DMS114 treated with DMSO at 0.1 percent for 48 hours (cell line): ENCODE results near the gene TMEM127.
"Not testable (repeated sequence)": the region's sequence is repeated elsewhere in the genome, so short reads cannot be mapped to it uniquely, and the experiment has no call there.

ENCODE experiments used
- DNase-seq: peaks from one replicate; lab custom pipeline; 2025; ENCODE audit not compliant: unreplicated experiment; lab: John Stamatoyannopoulos, UW

Gene TMEM127, protein sequence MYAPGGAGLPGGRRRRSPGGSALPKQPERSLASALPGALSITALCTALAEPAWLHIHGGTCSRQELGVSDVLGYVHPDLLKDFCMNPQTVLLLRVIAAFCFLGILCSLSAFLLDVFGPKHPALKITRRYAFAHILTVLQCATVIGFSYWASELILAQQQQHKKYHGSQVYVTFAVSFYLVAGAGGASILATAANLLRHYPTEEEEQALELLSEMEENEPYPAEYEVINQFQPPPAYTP

DNA sequence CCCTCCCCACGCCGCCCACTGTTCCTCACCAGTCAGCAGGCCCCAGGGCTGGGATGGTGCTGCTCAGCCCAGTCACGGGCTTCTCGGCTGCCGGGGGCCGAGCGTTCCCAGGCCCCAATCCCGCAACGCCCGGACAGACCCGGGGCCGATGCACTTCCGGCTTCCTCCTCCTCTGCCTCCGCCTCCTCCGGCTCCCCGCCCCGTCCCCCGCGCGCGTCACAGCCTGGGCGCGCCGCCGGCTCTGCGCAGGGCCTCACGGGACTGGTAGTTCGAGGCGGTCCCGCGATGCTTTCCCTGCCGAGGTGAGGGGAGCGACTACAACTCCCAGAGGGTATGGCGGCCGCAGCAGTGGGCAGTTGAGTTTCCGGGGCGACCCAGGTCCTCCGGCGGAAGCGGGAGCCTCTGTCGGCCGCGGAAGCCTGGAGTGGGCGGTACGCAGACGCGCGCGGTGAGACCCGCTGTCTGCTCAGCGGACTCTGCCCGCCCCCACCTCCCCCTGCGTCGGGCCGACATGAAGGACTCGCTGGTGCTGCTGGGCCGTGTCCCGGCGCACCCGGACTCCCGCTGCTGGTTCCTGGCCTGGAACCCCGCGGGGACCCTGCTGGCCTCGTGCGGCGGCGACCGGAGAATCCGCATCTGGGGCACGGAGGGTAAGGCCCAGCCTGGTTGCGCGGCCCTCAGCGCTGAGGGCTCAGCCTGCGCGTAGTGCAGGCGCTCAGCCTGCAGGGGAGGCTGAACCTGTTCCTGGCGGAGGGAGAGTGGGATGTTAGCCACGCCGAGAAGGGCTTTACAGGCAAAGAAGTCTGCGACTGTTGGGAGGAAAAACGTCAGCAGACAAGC is at the start of gene TMEM127, which contains the start of gene CIAO1:
Gene TMEM127, minus strand, starts transcription at position 158 of the 840 bp plus-strand sequence. CDS start 616 bp downstream, outside the sequence.
Gene CIAO1, plus strand, starts transcription at position 386 of the 840 bp plus-strand sequence. Its CDS starts 126 bp downstream, at position 512.
- DNase-seq, result peak; percentile 96

DNA sequence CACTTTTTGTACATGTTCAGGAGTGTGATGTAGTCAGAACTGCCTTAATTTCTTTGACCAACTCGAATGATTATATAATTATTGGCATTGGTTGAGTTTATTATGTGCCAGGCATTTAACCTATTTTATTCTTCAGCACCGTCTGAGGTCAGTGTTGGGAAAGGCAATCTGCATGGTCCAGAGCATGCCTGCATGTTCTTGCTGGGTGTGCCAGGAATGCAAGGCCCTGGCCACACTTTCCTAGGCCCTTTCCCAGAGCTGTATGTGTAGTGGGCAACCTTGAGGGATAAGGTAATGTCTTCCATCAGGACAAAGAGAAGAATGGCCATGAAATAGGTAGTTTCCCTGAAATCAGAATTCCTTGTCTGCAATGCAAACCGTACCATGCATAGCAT is 49.2 kb upstream of the TMEM127 start:
- DNase-seq, result no peak

DNA sequence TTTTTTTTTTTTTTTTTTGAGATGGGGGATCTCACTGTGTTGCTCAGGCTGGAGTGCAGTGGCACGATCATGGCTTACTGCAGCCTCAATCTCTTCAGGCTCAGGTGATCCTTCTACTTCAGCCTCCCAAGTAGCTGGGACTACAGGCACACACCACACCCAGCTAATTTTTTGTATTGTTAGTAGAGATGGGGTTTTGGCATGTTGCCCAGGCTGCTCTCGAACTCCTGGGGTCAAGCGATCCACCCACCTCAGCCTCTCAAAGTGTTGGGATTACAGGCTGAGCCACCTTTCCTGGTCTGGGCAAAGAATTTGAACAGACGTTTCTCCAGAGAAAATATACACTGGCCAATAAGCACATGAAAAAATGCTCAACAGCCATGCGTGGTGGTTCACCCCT is 42.5 kb upstream of the TMEM127 start:
- DNase-seq, result no peak

DNA sequence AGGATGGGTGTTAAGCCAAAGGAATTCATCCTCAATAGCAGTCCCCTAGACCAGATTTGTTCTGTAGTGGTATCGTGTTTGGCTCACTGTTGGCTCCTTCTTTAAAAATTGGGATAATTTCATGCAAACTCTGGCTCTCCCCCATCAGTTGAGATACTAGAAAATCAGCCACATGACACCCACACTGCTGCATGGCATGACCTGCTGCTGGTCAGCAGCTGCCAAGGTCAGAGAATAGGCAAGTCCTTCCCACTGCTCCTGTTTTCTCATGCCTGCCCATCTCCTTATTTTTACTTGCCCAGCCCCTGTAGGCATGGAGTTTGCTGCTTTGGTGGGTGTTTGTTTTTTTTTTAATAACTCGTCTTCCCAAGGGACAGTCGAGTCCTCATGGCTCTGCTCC is 40.6 kb upstream of the TMEM127 start:
- no peak for DNase-seq

DNA sequence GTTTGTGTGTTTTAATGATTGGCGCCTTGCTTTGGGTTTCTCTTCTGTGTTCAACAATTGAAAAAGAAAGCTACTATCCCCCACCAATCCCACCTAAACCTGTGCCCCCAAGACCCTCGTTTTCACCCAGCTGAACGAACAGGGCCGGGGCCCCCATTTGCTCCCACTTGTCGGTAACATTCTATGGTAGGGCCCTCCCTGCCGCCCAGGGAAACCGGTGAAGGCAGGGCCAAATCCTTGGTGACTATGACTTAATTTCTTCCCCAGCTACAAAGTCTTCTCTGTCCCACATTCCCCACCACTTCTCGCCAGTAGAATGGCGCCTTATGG is 40.1 kb upstream of the TMEM127 start:
- no peak for DNase-seq

DNA sequence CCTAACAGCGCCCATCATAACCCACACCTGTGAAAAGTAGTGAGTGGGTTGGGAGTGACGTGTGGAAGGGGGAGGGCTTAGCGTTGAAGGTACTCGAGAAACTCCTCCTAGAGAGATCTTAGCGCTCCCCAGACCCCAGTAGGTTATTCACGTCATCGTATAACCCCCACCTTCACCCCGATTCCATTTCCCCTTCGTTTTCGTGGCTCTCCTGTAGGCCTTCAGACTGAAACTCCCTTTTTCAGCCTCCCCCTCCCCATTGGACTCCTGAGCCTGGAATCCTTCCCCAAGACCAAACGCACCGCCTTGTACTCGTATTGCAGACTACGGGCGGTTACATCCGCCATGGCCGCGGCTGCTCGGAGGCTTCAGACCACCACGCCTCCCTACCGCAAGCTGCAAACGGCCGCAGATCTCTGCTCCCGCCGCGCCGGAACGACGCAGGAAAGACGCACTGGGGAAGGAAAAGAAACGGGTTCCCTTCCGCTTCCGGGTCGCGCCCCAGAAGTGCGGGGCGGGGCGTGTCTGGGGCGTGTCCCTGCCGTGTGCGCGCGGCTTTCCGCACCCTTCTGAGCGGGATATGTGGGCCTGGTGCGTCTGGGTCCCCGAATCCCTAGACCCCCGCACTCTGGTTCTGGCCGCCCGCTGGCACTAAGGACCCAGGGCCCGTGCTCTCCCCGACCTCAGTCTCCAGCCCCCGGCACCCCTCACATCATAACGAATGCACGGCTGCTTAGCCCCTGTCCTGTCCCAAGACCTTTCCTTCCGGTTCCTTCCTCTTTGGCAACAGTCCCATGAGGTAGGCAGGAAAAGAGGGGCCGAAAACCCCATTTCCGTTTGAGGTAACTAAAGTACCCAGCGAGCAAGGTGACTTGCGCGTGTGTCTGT is 39.5 kb upstream of the TMEM127 start, which contains the start of gene SNRNP200:
Gene SNRNP200, minus strand, starts transcription at position 456 of the 888 bp plus-strand sequence. Its CDS starts 109 bp downstream, at position 347.
- DNase-seq, result peak; percentile 87

DNA sequence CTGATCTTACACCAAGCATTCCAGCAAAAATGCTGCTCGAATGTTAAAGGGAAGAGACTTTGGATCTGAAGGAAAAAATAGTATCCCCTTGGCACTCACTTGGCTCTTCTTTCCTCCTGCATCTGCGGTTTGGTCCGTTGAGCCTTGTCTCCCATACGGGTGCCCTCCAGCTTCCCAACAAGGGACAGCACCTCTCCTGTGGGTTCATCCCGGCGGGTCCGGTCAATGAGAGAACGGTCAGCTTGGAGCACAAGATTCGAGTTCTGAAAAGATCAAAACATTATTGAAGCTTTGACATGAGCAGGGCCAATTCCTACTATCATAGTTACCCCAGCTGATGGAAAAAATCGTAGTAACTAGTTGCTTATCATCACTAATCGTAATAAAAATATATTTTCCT is 38.8 kb upstream of the TMEM127 start:
- DNase-seq, result no peak

DNA sequence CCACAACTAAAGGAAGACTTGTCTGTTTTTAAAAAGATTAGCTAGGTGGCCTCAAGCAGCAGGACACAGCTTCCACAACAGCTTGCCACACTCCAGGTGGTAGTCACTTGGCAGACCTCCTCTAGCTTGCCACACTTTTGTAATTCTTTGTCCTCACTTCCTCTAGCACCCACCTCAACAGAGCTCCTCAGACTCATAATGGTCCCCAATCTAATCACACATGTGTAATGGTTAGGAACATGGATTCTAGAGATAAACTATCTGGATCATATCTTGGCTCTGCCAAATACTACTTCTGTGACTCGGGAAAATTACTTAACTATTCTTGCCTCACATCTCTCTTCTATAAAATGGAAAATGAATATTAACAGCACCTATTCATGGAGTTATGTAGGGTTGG is 36.1 kb upstream of the TMEM127 start:
- no peak for DNase-seq

DNA sequence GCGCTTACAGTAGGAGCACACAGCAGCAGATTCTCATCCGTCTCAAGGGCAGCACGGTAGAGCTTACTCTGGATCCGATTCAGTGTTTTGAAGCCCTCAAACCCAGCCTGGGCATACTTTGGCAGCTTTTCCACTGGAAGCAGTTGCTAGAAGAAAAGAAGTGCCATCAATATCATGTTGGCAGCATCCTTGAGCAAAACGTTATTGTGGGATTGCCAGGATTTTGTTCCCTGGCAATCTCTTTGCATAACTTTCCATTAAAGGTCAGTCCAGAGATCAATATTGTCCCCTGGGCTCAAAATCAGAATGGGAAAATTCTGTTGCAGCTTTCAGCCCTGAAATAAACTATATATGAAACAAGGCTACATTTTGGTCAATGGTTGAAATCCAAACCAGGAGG is 31.1 kb upstream of the TMEM127 start:
- no peak for DNase-seq

DNA sequence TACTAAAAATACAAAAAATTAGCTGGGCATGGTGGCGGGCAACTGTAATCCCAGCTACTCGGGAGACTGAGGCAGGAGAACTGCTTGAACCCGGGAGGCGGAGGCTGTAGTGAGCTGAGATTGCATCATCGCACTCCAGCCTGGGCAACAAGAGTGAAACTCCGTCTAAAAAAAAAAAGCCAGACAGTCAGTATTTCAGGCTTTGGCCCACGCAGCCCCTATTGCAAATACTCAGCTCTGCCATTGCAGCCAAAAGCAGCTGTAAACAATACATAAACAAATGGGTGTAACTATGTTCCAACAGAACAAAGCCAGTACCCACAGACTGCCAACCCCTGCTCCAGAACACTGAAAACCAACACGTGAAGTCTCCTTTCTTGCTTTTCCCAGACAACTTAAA is 28.5 kb upstream of the TMEM127 start:
- DNase-seq, result not testable (repeated sequence)

DNA sequence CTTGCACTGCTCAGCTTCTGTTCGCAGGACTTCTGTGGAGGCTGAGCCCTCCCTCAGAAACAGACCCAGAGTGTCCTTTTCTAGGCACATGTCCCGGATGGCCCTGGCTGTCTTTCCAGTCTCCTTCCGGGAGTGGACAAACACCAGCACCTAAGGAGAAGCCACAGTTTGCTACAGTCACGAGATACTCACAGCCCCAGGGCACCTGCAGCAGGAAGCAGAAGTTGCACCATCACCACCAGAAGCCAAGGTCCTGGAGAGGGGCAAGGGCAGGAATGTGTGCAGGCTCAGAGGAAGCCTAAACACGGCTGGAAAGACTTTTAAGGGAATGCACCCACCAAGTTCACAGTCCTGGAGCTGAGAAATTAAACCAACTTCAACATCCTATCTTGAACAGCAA is 26.0 kb upstream of the TMEM127 start:
- DNase-seq, result no peak

DNA sequence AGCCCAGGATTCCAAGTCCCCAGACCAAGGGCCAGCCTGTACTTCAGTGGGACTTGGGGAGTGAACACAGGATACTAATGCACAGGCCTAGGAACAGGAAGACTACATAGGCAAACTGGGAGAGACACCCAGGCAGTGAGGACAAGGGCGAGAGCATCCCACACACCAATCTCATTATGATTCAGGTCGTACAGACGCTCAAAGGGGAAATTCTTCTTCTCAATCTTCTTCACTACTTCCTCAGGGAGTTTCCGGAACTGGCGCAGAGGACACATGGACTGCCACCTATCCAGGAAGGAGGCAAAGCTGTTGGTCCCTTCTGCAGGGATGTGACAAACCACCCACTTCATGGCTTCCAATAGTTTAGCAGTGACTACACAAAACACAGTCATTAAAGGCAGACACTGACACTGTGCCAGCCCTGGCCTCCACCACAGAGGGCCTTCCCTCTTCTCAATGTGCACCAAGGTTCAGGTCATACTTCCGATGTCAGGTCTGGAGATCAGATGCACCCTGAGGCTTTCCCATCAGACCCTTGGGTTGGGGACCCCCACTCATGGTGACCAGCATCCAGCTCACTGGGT is 21.6 kb upstream of the TMEM127 start:
- DNase-seq, result no peak

DNA sequence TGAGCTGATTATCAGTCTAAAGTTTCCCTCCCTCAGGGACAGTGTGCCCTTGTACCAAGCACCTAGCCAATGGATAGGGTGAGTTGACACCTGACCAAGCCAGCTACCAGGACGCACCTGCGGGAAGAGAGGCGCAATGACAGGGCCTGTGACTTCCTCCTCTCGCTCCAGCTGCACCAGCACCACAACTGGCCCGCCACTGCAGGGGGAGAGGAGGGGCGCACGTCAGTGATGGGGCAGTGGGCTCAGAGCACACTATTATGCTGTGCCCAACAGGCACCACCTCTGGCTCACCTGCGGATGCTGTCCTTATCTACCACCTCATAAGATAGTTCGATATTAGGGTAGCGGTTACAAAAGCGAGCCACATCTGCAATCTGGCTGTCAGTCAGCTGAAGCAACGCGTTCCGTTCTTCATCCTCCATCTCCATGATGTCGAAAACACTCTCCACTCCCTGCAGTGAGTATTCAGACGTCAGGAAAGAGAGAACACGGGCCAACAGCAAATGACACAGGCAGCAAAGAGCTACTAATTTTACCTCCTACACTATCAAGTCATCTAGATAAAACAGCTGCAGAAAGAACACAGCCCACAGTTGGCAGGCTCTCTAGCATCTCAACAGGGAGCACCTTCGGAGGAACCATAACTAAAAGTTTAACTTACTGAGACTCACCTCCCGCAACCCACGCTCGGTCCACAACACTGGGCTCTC is 11.1 kb upstream of the TMEM127 start:
- DNase-seq, result no peak

DNA sequence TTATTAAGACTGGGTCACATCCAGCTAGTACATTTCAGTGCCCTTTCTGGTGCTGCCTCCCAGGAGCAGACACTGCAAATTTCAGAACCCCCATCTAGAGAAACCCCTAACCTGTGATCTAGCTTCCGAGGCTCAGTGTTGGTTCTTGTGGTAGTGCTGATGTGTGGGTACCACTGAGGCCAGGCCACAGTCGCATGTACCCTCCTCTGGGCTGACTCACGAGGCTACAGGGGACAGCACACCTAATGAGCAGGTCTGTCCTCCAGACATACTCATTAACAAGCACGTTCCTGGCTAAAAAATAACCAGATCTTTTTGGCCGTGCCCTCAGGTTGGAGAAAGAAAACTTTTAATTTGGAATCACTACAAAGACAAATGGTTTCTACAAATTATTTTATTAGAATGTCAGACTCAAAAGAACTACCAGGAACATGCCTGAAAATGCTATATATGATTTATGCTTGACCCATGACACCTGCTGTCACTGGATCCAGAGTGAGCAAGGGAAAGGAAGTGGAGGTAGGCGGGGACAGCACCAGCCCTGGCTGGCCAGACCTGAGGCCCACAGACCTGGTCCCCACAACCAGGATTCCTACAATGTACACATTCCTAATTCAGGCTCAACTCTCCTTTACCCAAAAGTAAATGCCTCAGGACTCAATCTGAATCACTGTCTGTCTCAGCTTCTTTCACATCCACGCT is 8.7 kb upstream of the TMEM127 start:
- DNase-seq, result no peak

DNA sequence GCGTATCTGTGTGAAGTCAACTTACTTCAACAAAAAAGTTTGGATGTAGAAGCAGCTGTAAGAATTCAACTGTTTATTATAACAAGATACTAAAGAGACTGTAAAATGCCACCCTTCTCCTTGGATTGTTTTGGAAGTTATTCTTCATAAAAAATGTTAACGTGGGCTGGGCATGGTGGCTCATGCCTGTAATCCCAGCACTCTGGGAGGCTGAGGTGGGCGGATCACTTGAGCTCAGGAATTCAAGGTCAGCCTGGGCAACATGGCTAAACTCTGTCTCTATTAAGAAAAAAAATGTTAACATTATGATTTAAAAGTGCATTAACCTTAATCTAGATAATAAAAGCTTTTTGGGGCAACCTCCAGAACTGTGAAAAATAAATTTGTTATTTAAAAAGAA is 8.0 kb upstream of the TMEM127 start:
- DNase-seq, result no peak

DNA sequence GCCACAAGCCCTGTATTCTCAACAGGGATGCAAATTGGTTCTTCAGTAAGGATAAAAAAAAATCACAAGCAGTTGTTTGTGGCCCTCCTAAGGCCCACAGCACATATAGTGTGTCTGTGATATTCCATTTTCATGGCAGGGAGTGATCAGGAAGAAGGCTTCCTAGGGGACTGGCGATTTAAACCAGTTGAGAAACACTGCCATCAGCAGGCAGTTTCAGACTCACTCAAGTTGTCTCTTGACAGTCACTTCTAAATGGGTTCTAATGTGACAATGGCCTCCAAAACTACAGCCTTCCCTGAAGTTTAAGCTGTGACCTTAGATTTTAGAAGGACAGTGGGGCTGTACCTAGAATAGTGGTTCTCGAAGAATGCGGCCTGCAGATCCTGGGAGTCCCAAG is 6.2 kb upstream of the TMEM127 start:
- no peak for DNase-seq

DNA sequence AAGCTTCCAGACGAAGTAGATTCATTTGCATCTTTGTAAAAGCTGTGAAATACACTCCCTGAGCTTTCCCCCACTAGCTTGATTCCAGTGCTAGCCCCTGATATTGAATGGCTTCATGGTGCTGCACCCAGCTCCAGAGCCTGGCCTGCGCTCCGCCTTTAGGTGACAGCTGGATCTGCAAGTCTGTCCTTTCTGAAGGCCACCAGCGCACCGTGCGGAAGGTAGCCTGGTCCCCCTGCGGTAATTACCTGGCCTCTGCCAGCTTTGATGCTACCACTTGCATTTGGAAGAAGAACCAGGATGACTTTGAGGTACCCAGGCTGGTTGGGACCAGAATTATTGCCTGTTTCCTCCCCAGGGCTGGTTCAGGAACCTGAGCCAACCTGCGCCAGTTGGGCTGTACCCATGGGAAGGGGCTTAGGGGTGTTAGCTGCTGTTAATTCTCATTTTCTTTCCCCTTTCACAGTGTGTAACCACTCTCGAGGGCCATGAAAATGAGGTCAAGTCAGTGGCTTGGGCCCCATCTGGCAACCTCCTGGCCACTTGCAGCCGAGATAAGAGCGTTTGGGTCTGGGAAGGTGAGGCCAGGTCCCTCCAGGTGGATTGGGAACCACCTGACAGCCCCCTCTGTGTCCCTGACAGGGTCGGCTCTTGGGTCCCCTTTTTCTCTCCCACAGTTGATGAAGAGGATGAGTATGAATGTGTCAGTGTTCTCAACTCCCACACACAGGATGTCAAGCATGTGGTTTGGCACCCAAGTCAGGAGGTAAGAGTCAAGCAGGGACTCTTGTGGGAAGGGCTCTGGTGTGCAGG is 1.6 kb upstream of the TMEM127 start:
- no peak for DNase-seq

DNA sequence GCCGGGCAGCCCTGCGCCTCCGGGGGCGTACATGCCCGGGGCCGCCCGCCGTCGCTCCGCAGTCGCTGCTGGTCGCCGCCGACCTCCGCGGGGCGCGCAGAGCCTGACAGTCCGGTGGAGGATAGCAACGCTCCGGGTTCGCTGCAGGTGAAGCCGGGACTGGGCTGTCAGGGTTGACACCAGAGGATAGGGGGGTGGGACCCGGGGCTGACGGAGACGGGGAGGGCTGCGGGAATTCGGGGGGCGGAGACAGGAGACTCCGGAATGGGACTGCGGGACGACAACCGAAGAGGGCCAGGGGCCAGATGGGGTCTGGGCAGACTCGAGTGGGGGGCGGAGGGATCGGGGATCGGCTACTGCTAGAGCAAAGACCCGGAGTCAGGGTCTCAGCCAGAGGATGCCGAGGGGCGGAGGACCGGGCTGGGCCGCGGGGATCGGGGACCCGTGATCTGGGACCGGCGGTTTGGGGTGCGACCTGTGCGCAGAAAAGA is 403 bp downstream of the TMEM127 start:
- no peak for DNase-seq
